HUES6 (cell line): ENCODE results near the gene TBC1D2B.

Source experiments
- H3K27ac ChIP-seq: 2 replicates; pipeline ENCODE4 v1.7.0; 2013; ENCODE audit warnings: low read depth, mild to moderate bottlenecking, low read length, inconsistent platforms
- H3K27me3 ChIP-seq: 2 replicates; pipeline ENCODE4 v1.6.1; 2013; ENCODE audit warnings: low read length; ENCODE audit not compliant: control insufficient read depth, insufficient read depth
- H3K36me3 ChIP-seq: 2 replicates; pipeline ENCODE4 v1.6.1; 2013; ENCODE audit warnings: low read length; ENCODE audit not compliant: control insufficient read depth, insufficient read depth
- H3K4me1 ChIP-seq: 2 replicates; pipeline ENCODE4 v1.6.1; 2013; ENCODE audit warnings: low read length; ENCODE audit not compliant: control insufficient read depth, insufficient read depth
- H3K4me3 ChIP-seq: 2 replicates; pipeline ENCODE4 v1.5.1; 2013; ENCODE audit warnings: low read depth, low read length
- H3K9ac ChIP-seq: one replicate; pipeline ENCODE4 v1.6.1; 2013; ENCODE audit warnings: mild to moderate bottlenecking, low read length
- H3K9me3 ChIP-seq: 2 replicates; pipeline ENCODE4 v1.6.1; 2013; ENCODE audit warnings: low read depth, low read length; ENCODE audit not compliant: control insufficient read depth, insufficient read depth

The TBC1D2B gene

GRCh38 chr15:78023865-78024518, 53.5 kb downstream of the TBC1D2B start:
- Histone ChIP-seq H3K4me1 (no peaks in the 10 kb centered on the region), H3K27me3 (no peaks in the 10 kb centered on the region), H3K9ac (no peak overlapping the region), H3K27ac (no peak overlapping the region), H3K4me3 (no peak overlapping the region), H3K36me3 (peaks cover 19% of the 10 kb centered on the region), H3K9me3 (no peaks in the 10 kb centered on the region)

- Histone ChIP-seq H3K4me3 (no peak overlapping the region), H3K27ac (no peak overlapping the region), H3K36me3 (peaks cover 19% of the 10 kb centered on the region), H3K9me3 (no peaks in the 10 kb centered on the region), H3K9ac (no peak overlapping the region), H3K4me1 (no peaks in the 10 kb centered on the region), H3K27me3 (no peaks in the 10 kb centered on the region)
Observed at GRCh38 chr15:78023081-78023665, 54.3 kb downstream of the TBC1D2B start.

GRCh38 chr15:78021761-78022160, 55.8 kb downstream of the TBC1D2B start:
- H3K9ac ChIP-seq: no peak overlapping the region
- H3K4me3 ChIP-seq: no peak overlapping the region
- H3K27ac ChIP-seq: no peak overlapping the region
- no peaks in the 10 kb centered on the region for H3K4me1 ChIP-seq
- H3K9me3 ChIP-seq: no peaks in the 10 kb centered on the region
- no peaks in the 10 kb centered on the region for H3K27me3 ChIP-seq
- H3K36me3 ChIP-seq: peaks cover 21% of the 10 kb centered on the region

GRCh38 chr15:78020007-78020406, 57.5 kb downstream of the TBC1D2B start:
- Histone ChIP-seq H3K36me3 (peaks cover 31% of the 10 kb centered on the region), H3K4me3 (no peak overlapping the region), H3K4me1 (no peaks in the 10 kb centered on the region), H3K9ac (no peak overlapping the region), H3K27me3 (no peaks in the 10 kb centered on the region), H3K27ac (no peak overlapping the region), H3K9me3 (no peaks in the 10 kb centered on the region)

- Histone ChIP-seq H3K36me3 (peaks cover 31% of the 10 kb centered on the region), H3K4me1 (no peaks in the 10 kb centered on the region), H3K27me3 (no peaks in the 10 kb centered on the region), H3K9me3 (no peaks in the 10 kb centered on the region), H3K9ac (no peak overlapping the region), H3K27ac (no peak overlapping the region), H3K4me3 (no peak overlapping the region)
Observed at GRCh38 chr15:78018946-78019644, 58.4 kb downstream of the TBC1D2B start.

GRCh38 chr15:78018445-78018844, 59.1 kb downstream of the TBC1D2B start:
- H3K4me1 ChIP-seq: no peaks in the 10 kb centered on the region
- no peak overlapping the region for H3K9ac ChIP-seq
- H3K27ac ChIP-seq: no peak overlapping the region
- no peak overlapping the region for H3K4me3 ChIP-seq
- H3K36me3 ChIP-seq: peaks cover 24% of the 10 kb centered on the region
- H3K9me3 ChIP-seq: no peaks in the 10 kb centered on the region
- no peaks in the 10 kb centered on the region for H3K27me3 ChIP-seq

GRCh38 chr15:78016860-78017259, 60.7 kb downstream of the TBC1D2B start:
- Histone ChIP-seq H3K9me3 (no peaks in the 10 kb centered on the region), H3K4me1 (no peaks in the 10 kb centered on the region), H3K36me3 (peaks cover 34% of the 10 kb centered on the region), H3K9ac (no peak overlapping the region), H3K27ac (no peak overlapping the region), H3K27me3 (no peaks in the 10 kb centered on the region), H3K4me3 (no peak overlapping the region)

GRCh38 chr15:78012643-78013077, 64.9 kb downstream of the TBC1D2B start:
- peaks cover 30% of the 10 kb centered on the region for H3K36me3 ChIP-seq
- H3K27me3 ChIP-seq: no peaks in the 10 kb centered on the region
- H3K9me3 ChIP-seq: no peaks in the 10 kb centered on the region
- H3K4me1 ChIP-seq: no peaks in the 10 kb centered on the region
- no peak overlapping the region for H3K9ac ChIP-seq
- H3K4me3 ChIP-seq: no peak overlapping the region
- no peak overlapping the region for H3K27ac ChIP-seq

- H3K27ac ChIP-seq: no peak overlapping the region
- H3K36me3 ChIP-seq: peaks cover 19% of the 10 kb centered on the region
Observed at GRCh38 chr15:78010067-78010466, 67.4 kb downstream of the TBC1D2B start.

GRCh38 chr15:78007964-78008886, 69.3 kb downstream of the TBC1D2B start:
- no peak overlapping the region for H3K4me3 ChIP-seq
- no peak overlapping the region for H3K27ac ChIP-seq
- H3K9me3 ChIP-seq: no peaks in the 10 kb centered on the region
- H3K4me1 ChIP-seq: no peaks in the 10 kb centered on the region; the same call in 1 of the 2 replicates
- H3K27me3 ChIP-seq: no peaks in the 10 kb centered on the region
- peaks cover 16% of the 10 kb centered on the region for H3K36me3 ChIP-seq
- H3K9ac ChIP-seq: no peak overlapping the region

More at GRCh38 chr15:78010067-78010466, 67.4 kb downstream of the TBC1D2B start:
- Histone ChIP-seq H3K9me3 (no peaks in the 10 kb centered on the region), H3K4me1 (no peaks in the 10 kb centered on the region), H3K9ac (no peak overlapping the region), H3K4me3 (no peak overlapping the region), H3K27me3 (no peaks in the 10 kb centered on the region)
